ENCODE measurements around the gene NNT.
"Not testable (repeated sequence)": the region's sequence is repeated elsewhere in the genome, so short reads cannot be mapped to it uniquely, and the experiment has no call there.

NNT gene

GRCh38 chr5:43583724-43584123 lies 19.3 kb upstream of the NNT start:
- DNase-seq, result no peak

- DNase-seq, result no peak
Measured at GRCh38 chr5:43584166-43584699, 18.7 kb upstream of the NNT start.

- DNase-seq, result no peak
Measured at GRCh38 chr5:43588842-43589241, 14.1 kb upstream of the NNT start.

GRCh38 chr5:43589310-43589709 lies 13.7 kb upstream of the NNT start:
- no peak for DNase-seq

GRCh38 chr5:43590700-43591099 lies 12.3 kb upstream of the NNT start:
- no peak for DNase-seq

GRCh38 chr5:43592363-43592762 lies 10.6 kb upstream of the NNT start:
- no peak for DNase-seq

GRCh38 chr5:43598927-43599326 lies 4.1 kb upstream of the NNT start:
- not testable (repeated sequence) for DNase-seq

GRCh38 chr5:43601454-43602260 lies 1.3 kb upstream of the NNT start:
- DNase-seq, result no peak

- DNase-seq, result peak; percentile 74
Measured at GRCh38 chr5:43603344-43604217, 601 bp downstream of the NNT start.

- no peak for DNase-seq
Measured at GRCh38 chr5:43604699-43605098, 1.7 kb downstream of the NNT start.

GRCh38 chr5:43606351-43606750 lies 3.4 kb downstream of the NNT start:
- DNase-seq, result no peak

- DNase-seq, result no peak
Measured at GRCh38 chr5:43608406-43608805, 5.4 kb downstream of the NNT start.

- DNase-seq, result no peak
Measured at GRCh38 chr5:43609752-43610151, 6.8 kb downstream of the NNT start.

- no peak for DNase-seq
Measured at GRCh38 chr5:43613370-43613769, 10.4 kb downstream of the NNT start.

- no peak for DNase-seq
Measured at GRCh38 chr5:43615445-43616184, 12.6 kb downstream of the NNT start.

- no peak for DNase-seq
Measured at GRCh38 chr5:43616535-43616934, 13.6 kb downstream of the NNT start.

- no peak for DNase-seq
Measured at GRCh38 chr5:43619380-43619779, 16.4 kb downstream of the NNT start.

GRCh38 chr5:43619911-43620310 lies 16.9 kb downstream of the NNT start:
- no peak for DNase-seq

GRCh38 chr5:43620944-43621505 lies 18.0 kb downstream of the NNT start:
- no peak for DNase-seq

GRCh38 chr5:43622074-43622473 lies 19.1 kb downstream of the NNT start:
- DNase-seq, result no peak

GRCh38 chr5:43623048-43623680 lies 20.2 kb downstream of the NNT start:
- DNase-seq, result no peak

GRCh38 chr5:43627028-43627427 lies 24.0 kb downstream of the NNT start:
- DNase-seq, result no peak

Data from stimulated activated CD4-positive, alpha-beta T cell treated with anti-CD3 and anti-CD28 coated beads, Interleukin-4, amount 100 ng/mL, for 24 hours (primary cell).